Measurements from ENCODE around the gene RPS6KA2.
"Not testable (repeated sequence)": the region's sequence is repeated elsewhere in the genome, so short reads cannot be mapped to it uniquely, and the experiment has no call there.

The RPS6KA2 gene

DNA sequence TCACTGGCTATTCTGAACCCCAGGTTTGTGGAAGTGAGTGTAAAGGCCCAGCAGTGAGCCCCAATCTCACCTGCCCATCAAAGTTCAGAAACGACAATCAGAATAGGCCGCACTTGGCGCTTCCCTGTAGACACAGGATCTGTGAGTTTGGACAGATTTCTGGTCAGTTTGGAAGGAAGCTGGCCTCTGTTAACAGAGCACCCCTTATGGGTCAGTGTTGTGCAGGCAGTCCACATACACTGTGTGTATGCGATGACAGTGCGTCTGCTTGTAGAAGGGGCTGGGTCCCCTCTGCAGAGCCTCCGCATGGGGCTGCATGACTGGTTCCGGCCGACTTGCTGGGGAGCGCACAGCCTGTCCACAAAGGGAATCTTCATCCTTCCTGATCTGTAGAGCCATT lies 240.9 kb downstream of the RPS6KA2 start:
- in situ Hi-C loops (cut with MboI; ENCODE audit: low sequenced_read_pairs), result no loop called here

DNA sequence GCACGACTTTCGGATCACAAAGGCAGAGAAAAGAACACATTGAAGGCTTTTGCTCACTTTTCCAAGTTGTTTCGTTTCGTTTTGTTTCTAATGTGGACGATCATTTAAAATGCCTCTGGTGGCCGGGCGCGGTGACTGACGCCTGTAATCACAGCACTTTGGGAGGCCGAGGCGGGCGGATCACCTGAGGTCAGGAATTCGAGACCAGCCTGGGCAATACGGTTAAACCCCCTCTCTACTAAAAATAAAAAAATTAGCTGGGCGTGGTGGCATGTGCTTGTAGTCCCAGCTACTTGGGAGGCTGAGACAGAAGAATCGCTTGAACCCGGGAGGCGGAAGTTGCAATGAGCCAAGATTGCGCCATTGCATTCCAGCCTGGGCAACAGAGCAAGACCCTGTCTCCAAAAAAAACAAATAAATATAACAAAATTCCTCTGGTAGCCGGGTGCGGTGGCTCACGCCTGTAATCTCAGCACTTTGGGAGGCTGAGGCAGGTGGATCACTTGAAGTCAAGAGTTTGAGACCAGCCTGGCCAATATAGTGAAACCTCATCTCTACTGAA lies 243.2 kb downstream of the RPS6KA2 start:
- in situ Hi-C loops (cut with MboI; ENCODE audit: low sequenced_read_pairs), result not testable (repeated sequence)

DNA sequence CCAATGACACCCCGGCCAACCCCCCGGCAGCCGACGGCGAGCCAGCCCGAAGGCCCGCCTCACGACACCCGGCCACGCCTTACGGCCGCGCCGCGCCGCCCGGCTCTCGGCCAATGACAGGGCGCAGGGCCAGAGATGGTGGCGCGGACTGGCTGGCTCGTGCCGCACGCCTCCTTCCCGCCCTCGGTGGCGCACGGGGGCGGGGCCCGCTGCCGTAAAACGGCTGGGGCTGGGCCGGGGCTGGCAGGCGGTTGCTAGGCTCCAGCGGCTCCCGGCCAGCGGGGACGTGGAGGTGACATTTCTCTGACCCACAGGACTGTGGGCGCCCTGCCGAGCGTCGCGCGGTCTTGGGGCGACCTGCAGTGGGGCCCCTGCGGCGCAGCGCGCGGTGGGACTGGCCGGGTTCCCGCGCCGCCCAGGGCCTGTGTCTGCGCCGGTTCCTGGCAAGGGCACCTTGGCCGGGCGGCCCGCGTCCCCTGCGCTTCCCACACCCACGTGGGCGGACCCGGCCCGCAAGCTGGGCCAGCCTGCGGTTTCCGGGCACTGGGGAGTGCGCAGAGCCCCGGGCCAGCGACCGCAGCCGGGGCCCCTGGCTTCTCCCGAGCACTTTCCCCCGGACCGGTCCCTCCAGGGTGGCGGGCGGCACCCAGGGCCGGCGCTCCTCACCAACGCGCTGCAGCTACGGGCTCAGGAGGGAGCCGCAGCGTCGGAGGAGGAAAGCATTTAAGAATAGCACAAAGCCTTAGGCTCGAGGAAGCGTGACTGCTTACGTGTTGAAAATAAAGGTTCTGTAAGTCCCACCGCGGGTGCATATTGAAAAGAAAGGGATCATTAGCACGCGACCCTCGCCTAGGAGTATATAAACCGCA lies 243.9 kb downstream of the RPS6KA2 start, which contains the start of gene MPC1:
Gene MPC1 (minus strand): TSS at position 8 of the 869 bp plus-strand sequence. CDS start 64 bp downstream, outside the sequence.
- in situ Hi-C loops (cut with MboI; ENCODE audit: low sequenced_read_pairs), result no loop called here

DNA sequence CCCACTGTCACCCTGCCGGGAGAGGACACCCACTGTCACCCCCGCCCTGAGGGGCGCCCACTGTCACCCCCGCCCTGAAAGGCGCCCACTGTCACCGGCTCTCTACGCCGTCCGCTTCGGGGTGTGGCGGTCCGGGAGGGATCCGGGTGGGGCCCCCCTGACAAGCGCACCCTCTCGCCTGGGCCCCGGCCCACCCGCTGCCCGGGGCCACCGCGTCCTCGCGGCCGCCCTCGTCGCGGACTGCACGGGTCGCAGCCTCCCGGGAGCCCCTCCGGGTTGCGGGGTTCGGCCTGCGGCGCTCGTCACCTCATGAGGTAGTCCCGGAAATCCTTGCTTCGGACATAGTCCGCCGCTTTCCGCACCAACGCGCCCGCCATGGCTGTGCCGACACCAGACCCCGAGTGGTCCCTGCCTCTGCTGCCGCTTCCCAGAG lies 244.5 kb downstream of the RPS6KA2 start:
- in situ Hi-C loops (cut with MboI; ENCODE audit: low sequenced_read_pairs), result no loop called here

DNA sequence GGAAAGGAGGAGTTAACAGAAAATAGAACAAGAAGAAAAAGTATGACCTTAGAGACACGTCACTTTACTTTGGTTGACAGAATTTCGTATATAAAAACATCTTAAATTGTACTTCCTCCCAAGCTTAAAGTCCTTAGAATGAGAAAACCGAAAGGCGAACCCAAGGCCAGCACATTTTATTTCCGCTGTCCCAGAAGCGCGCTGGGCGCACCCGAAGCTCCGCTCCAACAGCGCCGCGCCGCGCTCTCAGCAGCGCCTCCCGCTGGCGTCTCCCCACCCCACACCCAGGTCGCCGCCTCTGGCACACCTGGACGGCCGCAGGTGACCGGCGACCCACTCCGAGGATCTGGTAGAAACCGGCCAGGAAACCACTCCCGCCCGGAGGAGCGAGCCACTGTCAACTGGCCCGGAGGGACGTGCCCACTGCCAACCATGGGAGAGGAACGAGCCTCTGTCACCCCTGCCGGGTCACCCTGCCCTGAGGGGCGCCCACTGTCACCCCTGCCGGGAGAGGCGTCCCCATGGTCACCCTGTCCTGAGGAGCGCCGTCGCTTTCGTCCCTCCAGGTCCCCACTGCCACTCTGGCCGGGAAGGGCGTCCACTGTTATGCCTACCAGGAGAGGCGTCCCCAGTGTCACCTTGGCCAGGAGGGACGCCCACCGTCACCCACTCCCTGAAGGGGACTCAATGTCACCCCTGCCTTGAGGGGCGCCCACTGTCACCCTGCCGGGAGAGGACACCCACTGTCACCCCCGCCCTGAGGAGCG lies 245.1 kb downstream of the RPS6KA2 start:
- in situ Hi-C loops (cut with MboI; ENCODE audit: low sequenced_read_pairs), result no loop called here

DNA sequence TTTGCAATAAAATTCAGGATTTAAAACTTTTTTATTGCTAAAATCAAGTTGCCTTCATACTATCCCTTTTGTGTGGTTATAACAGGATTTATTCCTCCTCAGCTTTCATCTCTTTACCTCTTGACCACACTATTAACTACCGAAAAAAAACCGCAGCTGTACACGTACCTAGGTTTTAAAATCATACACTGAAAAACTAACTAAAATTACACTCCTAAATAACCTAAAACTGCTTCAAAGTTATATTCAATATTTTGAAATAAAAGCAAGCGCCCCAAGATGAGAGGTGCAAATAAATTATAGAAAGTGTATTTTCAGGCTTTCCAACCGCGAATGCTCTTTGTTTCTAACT lies 245.7 kb downstream of the RPS6KA2 start:
- in situ Hi-C loops (cut with MboI; ENCODE audit: low sequenced_read_pairs), result no loop called here

DNA sequence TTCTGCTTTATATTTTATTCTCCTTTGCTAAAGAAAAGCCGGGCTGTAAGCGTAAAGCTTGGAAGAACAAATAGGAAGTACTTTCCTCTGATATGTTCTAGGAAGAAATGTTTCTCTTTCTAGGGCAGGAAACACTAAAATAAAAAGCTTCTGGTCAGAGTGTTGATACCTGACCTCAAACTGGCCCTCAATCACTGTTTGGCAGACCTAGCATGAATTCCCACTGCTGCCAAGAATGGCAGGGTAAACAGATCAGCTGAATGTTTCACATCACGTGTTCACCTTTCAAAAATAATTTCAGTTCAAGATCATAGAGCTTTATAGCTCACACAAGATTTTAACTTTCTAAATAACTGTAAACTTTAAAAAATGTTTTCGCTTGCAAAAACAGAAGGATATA lies 247.3 kb downstream of the RPS6KA2 start:
- in situ Hi-C loops (cut with MboI; ENCODE audit: low sequenced_read_pairs), result no loop called here

DNA sequence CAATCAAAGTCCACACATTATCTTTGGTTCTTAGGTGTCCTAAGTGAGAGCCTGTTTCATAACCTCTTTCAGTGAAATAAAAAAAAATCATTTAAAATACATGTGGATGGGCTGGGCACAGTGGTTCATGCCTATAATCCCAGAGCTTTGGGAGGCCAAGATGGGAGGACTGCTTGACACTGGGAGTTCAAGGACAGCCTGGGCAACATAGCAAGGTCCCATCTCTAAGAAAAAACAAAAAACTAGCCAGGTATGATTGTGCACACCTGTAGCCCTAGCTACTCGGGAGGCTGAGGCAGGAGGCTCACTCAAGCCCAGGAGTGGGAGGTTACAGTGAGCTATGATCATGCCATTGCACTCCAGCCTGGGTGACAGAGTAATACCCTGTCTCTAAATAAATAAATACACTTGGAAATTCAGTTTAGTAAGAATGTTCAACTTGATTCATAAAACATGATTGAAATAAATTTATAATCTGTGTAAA lies 247.9 kb downstream of the RPS6KA2 start:
- in situ Hi-C loops (cut with MboI; ENCODE audit: low sequenced_read_pairs), result no loop called here

DNA sequence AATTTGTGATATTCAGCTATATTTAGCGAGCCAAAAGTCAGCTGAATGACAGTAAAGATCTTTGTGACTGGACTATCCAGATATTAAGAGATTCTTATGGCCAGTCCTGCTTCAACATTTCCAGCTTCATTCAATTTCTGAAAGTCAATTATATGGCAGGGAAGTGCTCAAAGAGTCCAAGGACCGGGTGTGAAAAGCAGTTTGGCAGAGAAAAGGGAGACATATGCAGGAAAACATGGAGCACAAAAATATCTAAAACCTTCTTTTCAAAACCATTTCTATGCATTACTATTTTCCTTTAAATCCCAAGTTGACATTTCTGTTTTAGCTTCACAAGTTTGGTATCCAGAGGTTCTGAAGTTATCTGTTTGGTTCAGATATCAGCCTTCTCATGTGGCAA lies 249.3 kb downstream of the RPS6KA2 start:
- in situ Hi-C loops (cut with MboI; ENCODE audit: low sequenced_read_pairs), result no loop called here

DNA sequence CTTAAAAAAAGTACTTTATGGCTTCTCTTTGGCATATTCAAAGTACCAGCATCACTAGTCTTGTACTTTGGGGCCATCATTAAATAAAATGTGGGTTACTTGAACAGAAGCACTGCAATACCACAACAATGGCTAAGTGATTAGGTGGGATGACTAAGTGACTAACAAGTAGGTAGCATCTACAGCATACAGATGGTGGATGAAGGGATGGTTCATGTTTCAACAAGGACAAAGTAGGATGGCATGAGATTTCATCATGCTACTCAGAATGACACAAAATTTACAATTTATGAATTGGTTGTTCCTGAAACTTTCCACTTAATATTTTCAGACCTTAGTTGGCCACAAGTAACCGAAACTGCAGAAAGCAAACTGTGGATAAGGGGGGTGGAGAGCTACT lies 252.0 kb downstream of the RPS6KA2 start:
- in situ Hi-C loops (cut with MboI; ENCODE audit: low sequenced_read_pairs), result no loop called here

DNA sequence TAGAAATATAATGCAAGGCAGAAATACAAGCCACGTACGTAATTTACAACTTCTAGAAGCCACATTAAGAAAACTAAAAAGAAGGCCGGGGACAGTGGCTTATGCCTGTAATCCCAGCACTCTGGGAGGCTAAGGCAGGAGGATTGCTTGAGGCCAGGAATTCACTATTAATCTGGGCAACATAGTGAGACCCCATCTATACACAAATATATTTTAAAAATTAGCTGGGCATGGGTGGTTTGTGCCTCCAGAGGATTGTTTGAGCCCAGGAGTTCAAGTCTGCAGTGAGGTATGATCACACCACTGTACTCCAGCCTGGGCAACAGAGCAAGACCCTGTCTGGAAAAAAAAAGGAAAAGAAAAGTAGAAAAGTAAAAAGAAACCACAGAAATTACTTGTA lies 256.6 kb downstream of the RPS6KA2 start:
- in situ Hi-C loops (cut with MboI; ENCODE audit: low sequenced_read_pairs), result no loop called here

DNA sequence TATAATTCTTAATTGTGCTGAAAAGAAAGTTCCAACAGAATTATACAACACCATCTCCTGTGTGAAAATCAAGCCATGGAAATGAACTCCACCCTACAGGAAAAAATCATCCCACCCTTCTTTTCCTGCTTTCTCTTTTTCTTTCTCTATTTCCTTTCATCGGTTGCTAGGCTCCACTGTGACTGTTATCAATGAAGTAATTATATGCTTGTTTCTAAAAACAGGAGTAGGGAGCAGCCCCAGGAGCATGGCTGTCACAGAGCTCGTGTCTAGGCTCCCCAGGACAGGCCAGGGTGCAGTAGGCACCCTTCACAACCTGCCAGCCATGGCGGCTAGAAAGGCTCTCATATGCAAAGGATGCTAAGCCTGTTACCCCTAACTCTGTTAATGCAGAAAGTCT lies 257.3 kb downstream of the RPS6KA2 start:
- in situ Hi-C loops (cut with MboI; ENCODE audit: low sequenced_read_pairs), result no loop called here

DNA sequence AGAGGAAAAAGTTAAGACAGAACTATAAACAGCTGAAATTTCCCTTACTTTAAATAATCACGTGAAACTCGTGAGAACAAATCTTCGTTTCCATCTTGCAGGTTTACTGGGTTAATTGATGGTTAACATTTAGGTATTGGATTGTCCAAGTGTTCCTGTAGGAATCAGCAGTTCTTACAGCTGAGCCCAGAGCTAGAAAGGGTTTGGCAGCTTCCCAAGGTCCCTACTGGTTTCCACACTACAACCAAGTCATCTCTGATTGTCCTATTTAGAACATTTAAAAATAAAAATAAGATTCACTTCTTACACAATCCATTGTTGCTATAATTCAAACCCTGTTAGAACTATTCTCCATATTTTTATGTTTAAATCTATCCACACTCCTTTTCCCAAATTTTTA lies 260.1 kb downstream of the RPS6KA2 start:
- in situ Hi-C loops (cut with MboI; ENCODE audit: low sequenced_read_pairs), result no loop called here

DNA sequence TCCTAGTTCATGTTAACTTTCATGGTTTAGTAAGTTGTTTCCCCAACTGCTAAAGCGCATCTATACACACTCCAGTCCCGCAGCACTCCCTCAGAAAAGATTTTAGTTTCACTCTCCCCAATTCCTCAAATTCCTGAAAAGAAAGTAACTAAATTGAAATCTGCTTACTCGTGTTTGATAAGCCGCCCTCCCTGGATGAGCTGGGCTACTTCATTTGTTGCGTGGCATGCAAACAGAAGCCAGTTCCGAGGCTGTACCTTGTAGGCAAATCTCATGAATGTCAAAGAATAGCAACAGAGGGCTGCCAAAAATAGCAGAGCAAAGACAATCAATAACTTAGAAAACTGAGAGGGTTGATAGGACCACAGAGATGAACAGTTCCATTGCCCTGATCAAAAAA lies 261.2 kb downstream of the RPS6KA2 start:
- in situ Hi-C loops (cut with MboI; ENCODE audit: low sequenced_read_pairs), result no loop called here

DNA sequence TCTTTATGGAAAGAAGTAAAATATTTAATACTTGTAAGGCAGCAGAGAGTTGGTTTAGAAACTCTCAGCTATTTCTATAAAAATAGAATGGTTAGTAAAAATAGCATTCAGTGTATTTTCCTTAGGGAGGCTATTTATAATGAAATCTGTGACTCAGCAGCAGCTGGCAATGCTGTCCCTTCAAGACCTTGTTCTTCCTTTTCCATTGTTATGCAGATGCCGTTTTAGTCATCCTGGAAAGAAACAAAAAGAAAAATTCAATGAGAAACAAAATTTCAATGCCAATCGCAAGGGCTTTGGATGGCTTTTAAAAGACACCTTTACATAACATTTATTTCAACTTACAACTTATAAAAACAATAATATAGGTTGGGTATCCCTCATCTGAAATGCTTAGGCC lies 261.8 kb downstream of the RPS6KA2 start:
- in situ Hi-C loops (cut with MboI; ENCODE audit: low sequenced_read_pairs), result no loop called here

DNA sequence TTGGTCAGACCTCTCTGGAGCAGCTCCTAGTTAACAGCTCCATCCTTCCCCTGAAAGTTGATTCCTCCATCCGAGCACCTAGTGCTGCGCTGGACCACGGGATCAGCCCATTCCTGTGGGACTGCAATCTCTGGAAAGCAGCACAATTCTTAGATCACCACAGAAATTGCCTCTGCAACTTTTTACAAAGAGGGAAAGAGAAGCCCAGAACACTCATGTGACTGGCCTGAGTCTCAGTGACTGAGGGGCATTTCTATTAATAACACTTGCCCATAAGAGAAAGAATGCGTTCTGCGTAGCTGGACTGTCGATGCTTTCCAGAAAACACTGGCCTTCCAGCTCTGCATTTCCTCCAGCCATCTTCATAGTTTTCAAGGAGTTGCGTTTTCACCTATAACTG lies 262.6 kb downstream of the RPS6KA2 start:
- in situ Hi-C loops (cut with MboI; ENCODE audit: low sequenced_read_pairs), result no loop called here

DNA sequence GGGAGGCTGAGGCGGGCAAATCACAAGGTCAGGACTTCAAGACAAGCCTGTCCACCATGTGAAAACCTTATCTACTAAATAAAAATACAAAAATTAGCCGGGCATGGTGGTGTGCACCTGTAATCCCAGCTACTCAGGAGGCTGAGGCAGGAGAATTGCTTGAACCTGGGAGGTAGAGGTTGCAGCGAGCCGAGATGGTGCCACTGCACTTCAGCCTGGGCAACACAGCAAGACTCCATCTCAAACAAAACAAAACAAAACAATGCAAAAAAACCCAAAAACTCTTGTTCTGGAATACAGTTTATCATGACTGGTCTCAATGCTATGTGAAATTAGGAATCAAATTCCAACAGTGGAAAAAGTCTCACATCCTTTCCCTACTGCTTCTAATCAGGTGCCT lies 264.6 kb downstream of the RPS6KA2 start:
- in situ Hi-C loops (cut with MboI; ENCODE audit: low sequenced_read_pairs), result not testable (repeated sequence)

DNA sequence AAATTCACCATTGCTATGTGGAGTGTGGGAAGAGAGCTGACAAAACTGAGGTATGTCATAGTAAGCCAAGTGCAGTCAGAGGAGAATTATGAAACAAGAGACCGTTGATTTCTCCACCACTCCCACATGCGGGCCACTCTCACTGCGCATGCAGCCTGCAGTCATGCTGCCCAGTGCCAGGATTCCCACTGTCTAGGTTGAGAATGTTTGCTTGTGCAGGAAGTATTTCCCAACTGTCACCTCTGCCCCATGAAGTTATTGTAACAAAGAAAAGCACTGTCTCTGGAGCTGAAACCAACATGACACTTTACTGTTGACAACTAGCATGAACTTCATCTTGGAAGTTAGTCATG lies 266.0 kb downstream of the RPS6KA2 start:
- in situ Hi-C loops (cut with MboI; ENCODE audit: low sequenced_read_pairs), result no loop called here

DNA sequence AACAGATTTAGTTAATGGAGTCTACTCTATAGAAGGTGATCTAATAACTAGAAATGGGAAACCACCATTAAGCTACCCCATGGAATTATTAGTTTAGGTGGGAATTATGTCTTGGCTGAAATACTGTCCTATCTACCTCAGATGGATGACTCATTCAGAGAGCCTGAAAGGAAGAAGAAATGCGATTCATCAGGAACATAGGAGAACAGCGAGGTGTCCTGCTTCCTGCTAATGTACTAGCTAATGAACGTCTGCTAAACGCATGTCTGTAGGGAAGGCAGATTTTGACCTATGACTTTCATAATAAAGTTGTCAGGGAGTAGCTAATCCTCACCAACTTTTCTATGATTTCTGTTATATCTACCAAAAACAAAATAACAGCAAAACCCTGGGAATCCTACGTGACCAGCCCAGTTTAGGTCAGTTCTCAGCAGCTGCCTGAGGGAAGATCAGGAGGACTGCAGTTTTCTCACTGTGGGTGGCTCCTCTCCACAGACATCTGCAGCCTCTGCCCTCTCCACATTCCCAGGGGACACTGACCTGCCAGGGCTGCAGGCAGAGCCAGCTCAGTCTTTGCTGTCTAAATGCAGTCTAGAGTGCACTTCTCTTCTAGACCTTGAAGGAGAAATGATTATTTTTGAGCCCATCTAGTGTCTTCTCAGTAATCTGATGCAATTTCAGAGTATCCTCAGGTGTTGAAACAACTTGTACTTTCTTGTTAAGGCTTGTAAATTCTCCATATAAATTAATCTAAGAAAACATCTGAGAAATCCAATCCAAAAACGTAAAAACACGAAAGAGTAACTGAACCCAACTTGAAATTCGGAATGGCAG lies 266.6 kb downstream of the RPS6KA2 start:
- in situ Hi-C loops (cut with MboI; ENCODE audit: low sequenced_read_pairs), result no loop called here
